GM23338 (cell line): ENCODE data around the gene ENPP5.

Source experiments
- CREB1 ChIP-seq: fragments of 250-450 bp; sonication (Bioruptor Pico); IDR thresholded peaks from 2 replicates; pipeline ENCODE4 v1.5.0; 2020; ENCODE audit warnings: low read depth, mild to moderate bottlenecking, moderate library complexity
- CTCF ChIP-seq, 2 experiments: fragments of 200-600 bp in 1 of 2; sonication (generic) in 1 of 2; conservative IDR thresholded peaks; 2 replicates each; pipeline versions ENCODE4 v1.5.1 to v1.6.1; 2016 to 2017; ENCODE audit warnings: antibody characterized with exemption in 2 of 2, low read depth in 2 of 2, mild to moderate bottlenecking in 2 of 2, moderate library complexity in 1 of 2
- EZH2 ChIP-seq: fragments of 200-600 bp; sonication (generic); IDR thresholded peaks from one replicate; pipeline ENCODE4 v1.8.0; 2017; ENCODE audit warnings: antibody characterized with exemption, mild to moderate bottlenecking, low read depth; ENCODE audit not compliant: unreplicated experiment
- EZH2phosphoT487 ChIP-seq: fragments of 200-600 bp; sonication (generic); IDR thresholded peaks from one replicate; pipeline ENCODE4 v1.8.1; 2018; ENCODE audit warnings: antibody characterized with exemption; ENCODE audit not compliant: unreplicated experiment
- NANOG ChIP-seq: IDR thresholded peaks from 2 replicates; pipeline ENCODE4 v1.6.1; 2016; ENCODE audit warnings: antibody characterized with exemption, borderline replicate concordance
- POLR2AphosphoS5 ChIP-seq: IDR thresholded peaks from 2 replicates; pipeline ENCODE4 v1.6.1; 2016; ENCODE audit warnings: antibody characterized with exemption, low read depth
- STAT1 ChIP-seq: IDR thresholded peaks from one replicate; pipeline ENCODE4 v1.6.1; 2016; ENCODE audit warnings: antibody characterized with exemption; ENCODE audit not compliant: unreplicated experiment
- ZNF114 ChIP-seq: fragments of 250-450 bp; sonication (Bioruptor Pico); IDR thresholded peaks from 2 replicates; pipeline ENCODE4 v1.5.0; 2020; ENCODE audit warnings: mild to moderate bottlenecking, moderate library complexity
- ZNF331 ChIP-seq: fragments of 250-450 bp; sonication (Bioruptor Pico); IDR thresholded peaks from 2 replicates; pipeline ENCODE4 v1.5.0; 2020; ENCODE audit warnings: low read depth, mild to moderate bottlenecking, moderate library complexity
- TF ChIP-seq, protein P1 (sequence below): IDR thresholded peaks from one replicate; pipeline ENCODE4 v1.6.1; 2018; ENCODE audit warnings: antibody characterized with exemption; ENCODE audit not compliant: unreplicated experiment
- TF ChIP-seq, protein P2 (sequence below): IDR thresholded peaks from 2 replicates; pipeline ENCODE4 v1.6.1; 2016; ENCODE audit warnings: antibody characterized with exemption

GRCh38 chr6:46210294-46210693 is 39.5 kb upstream of the ENPP5 start:
- TF ChIP-seq CTCF (conservative IDR thresholded peaks at IDR 0.05; ENCODE audit: low read depth in 2 of 2) (no peak), EZH2 (no peak), CREB1 (CRISPR knock-in tag) (no peak), POLR2AphosphoS5 (no peak), EZH2phosphoT487 (no peak), NANOG (no peak), ZNF114 (CRISPR knock-in tag) (no peak), ZNF331 (no peak), STAT1 (no peak)
- TF ChIP-seq, protein P1, sequence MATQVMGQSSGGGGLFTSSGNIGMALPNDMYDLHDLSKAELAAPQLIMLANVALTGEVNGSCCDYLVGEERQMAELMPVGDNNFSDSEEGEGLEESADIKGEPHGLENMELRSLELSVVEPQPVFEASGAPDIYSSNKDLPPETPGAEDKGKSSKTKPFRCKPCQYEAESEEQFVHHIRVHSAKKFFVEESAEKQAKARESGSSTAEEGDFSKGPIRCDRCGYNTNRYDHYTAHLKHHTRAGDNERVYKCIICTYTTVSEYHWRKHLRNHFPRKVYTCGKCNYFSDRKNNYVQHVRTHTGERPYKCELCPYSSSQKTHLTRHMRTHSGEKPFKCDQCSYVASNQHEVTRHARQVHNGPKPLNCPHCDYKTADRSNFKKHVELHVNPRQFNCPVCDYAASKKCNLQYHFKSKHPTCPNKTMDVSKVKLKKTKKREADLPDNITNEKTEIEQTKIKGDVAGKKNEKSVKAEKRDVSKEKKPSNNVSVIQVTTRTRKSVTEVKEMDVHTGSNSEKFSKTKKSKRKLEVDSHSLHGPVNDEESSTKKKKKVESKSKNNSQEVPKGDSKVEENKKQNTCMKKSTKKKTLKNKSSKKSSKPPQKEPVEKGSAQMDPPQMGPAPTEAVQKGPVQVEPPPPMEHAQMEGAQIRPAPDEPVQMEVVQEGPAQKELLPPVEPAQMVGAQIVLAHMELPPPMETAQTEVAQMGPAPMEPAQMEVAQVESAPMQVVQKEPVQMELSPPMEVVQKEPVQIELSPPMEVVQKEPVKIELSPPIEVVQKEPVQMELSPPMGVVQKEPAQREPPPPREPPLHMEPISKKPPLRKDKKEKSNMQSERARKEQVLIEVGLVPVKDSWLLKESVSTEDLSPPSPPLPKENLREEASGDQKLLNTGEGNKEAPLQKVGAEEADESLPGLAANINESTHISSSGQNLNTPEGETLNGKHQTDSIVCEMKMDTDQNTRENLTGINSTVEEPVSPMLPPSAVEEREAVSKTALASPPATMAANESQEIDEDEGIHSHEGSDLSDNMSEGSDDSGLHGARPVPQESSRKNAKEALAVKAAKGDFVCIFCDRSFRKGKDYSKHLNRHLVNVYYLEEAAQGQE: no peak
- TF ChIP-seq, protein P2, sequence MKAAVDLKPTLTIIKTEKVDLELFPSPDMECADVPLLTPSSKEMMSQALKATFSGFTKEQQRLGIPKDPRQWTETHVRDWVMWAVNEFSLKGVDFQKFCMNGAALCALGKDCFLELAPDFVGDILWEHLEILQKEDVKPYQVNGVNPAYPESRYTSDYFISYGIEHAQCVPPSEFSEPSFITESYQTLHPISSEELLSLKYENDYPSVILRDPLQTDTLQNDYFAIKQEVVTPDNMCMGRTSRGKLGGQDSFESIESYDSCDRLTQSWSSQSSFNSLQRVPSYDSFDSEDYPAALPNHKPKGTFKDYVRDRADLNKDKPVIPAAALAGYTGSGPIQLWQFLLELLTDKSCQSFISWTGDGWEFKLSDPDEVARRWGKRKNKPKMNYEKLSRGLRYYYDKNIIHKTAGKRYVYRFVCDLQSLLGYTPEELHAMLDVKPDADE: no peak
